Measurements from ENCODE around the gene DCBLD1.

DNA sequence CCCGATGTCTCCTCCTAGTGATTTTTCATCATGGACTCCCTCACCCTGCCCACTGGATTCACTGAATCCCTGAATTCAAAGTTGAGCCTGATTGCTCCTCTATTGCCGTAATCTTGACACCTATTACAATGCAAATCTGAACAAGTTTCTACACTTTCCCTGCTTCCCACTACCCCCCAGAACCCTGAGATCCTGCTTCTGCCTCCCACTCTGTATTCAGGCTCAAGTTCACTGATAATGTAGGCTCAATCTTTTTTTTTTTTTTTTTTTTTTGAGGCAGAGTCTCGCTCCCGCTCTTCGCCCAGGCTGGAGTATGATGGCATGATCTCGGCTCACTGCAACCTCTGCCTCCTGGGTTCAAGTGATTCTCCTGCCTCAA, 3.6 kb upstream of the DCBLD1 start:
- no peak for TF ChIP-seq CTCF (conservative IDR thresholded peaks at IDR 0.05)
- TF ChIP-seq ZFX (IDR thresholded peaks at IDR 0.05) = no peak

All from C4-2B (cell line).